Parathyroid adenoma (tissue), 2 donors: Measurements from ENCODE around the gene LSAMP.

Experiments
- H2AFZ ChIP-seq: fragments of 300-600 bp; sonication (generic); one replicate; pipeline ENCODE4 v1.7.0; 2017; ENCODE audit warnings: antibody characterized with exemption, mild to moderate bottlenecking
- H3K27ac ChIP-seq: fragments of 300-600 bp; sonication (generic); one replicate; pipeline ENCODE4 v1.7.0; 2017
- H3K27me3 ChIP-seq: fragments of 300-600 bp; sonication (generic); one replicate; pipeline ENCODE4 v1.7.0; 2017; ENCODE audit warnings: low read length; ENCODE audit not compliant: control insufficient read depth, insufficient read depth
- H3K36me3 ChIP-seq: fragments of 300-600 bp; sonication (generic); one replicate; pipeline ENCODE4 v1.7.0; 2017; ENCODE audit warnings: low read length; ENCODE audit not compliant: control insufficient read depth, insufficient read depth
- H3K4me1 ChIP-seq: fragments of 300-600 bp; sonication (generic); one replicate; pipeline ENCODE4 v1.7.0; 2017; ENCODE audit warnings: control low read depth
- H3K4me2 ChIP-seq: fragments of 300-600 bp; sonication (generic); one replicate; pipeline ENCODE4 v1.7.0; 2017; ENCODE audit warnings: low read length
- H3K4me3 ChIP-seq: fragments of 300-600 bp; sonication (generic); one replicate; pipeline ENCODE4 v1.7.0; 2017; ENCODE audit warnings: low read depth, low read length
- H3K79me2 ChIP-seq: fragments of 300-600 bp; sonication (generic); one replicate; pipeline ENCODE4 v1.7.0; 2017; ENCODE audit warnings: control low read depth
- H3K9ac ChIP-seq: fragments of 300-600 bp; sonication (generic); one replicate; pipeline ENCODE4 v1.7.0; 2017; ENCODE audit warnings: mild to moderate bottlenecking
- H3K9me3 ChIP-seq: fragments of 300-600 bp; sonication (generic); one replicate; pipeline ENCODE4 v1.7.0; 2017; ENCODE audit warnings: low read length; ENCODE audit not compliant: control insufficient read depth
- TF ChIP-seq, protein P1 (sequence below): fragments of 300-600 bp; sonication (generic); IDR thresholded peaks from one replicate; pipeline ENCODE4 v1.7.0; 2017; ENCODE audit warnings: antibody characterized with exemption, mild to moderate bottlenecking
- donor health status: primary hyperparathyroidism.

The LSAMP gene

DNA sequence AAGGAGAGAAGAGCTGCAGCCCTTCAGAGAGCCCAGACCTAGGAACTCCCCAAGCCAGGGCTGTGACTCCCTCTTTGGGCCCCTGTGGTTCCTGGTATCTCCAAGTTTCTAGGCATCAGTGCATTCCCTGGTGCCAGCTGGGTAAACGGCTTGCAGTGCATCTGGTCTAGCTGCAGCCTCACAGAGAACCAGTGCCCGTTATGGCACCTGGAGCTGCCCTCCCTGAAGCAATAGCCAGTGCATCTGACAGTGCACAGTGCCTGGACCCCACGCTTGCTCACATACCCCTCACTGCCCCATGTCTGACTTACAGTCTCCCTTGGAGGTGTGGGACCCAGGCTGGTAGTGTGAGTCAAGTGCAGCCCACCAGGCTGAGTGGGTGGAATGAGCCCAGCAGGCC lies 52.1 kb downstream of the LSAMP start:
- Histone ChIP-seq H3K27ac (no peak overlapping the region), H3K36me3 (no peaks in the 10 kb centered on the region), H2AFZ (no peak overlapping the region), H3K4me1 (no peaks in the 10 kb centered on the region), H3K79me2 (no peaks in the 10 kb centered on the region), H3K4me2 (no peak overlapping the region), H3K9ac (no peak overlapping the region), H3K4me3 (no peak overlapping the region), H3K9me3 (no peaks in the 10 kb centered on the region), H3K27me3 (no peaks in the 10 kb centered on the region)
- TF ChIP-seq, protein P1, sequence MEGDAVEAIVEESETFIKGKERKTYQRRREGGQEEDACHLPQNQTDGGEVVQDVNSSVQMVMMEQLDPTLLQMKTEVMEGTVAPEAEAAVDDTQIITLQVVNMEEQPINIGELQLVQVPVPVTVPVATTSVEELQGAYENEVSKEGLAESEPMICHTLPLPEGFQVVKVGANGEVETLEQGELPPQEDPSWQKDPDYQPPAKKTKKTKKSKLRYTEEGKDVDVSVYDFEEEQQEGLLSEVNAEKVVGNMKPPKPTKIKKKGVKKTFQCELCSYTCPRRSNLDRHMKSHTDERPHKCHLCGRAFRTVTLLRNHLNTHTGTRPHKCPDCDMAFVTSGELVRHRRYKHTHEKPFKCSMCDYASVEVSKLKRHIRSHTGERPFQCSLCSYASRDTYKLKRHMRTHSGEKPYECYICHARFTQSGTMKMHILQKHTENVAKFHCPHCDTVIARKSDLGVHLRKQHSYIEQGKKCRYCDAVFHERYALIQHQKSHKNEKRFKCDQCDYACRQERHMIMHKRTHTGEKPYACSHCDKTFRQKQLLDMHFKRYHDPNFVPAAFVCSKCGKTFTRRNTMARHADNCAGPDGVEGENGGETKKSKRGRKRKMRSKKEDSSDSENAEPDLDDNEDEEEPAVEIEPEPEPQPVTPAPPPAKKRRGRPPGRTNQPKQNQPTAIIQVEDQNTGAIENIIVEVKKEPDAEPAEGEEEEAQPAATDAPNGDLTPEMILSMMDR: no peak

DNA sequence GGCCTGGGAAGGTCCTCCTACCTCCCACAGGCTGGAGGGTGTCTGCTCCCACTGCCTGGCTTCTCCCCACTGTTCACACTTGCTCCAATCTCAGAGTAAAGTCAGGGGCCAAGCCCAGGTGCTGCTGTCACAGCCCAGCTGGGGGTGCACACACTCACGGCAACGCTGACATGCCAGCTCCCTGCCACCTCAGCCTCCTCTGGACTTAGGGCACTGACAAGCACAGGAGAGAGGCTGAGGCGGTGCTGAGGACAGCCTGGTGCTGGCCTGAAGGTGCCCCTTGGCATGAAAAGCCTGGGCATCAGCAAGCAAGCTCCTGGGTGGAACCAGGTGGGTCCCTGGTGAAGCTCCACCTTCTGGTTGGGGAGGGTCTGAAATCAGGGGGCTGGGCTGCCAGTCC lies 53.0 kb downstream of the LSAMP start:
- no peaks in the 10 kb centered on the region for H3K36me3 ChIP-seq
- H3K9me3 ChIP-seq: no peaks in the 10 kb centered on the region
- TF ChIP-seq, protein P1: no peak
- no peak overlapping the region for H2AFZ ChIP-seq
- no peak overlapping the region for H3K4me2 ChIP-seq
- no peaks in the 10 kb centered on the region for H3K4me1 ChIP-seq
- no peak overlapping the region for H3K9ac ChIP-seq
- no peak overlapping the region for H3K27ac ChIP-seq
- no peaks in the 10 kb centered on the region for H3K27me3 ChIP-seq
- H3K4me3 ChIP-seq: no peak overlapping the region
- H3K79me2 ChIP-seq: no peaks in the 10 kb centered on the region

DNA sequence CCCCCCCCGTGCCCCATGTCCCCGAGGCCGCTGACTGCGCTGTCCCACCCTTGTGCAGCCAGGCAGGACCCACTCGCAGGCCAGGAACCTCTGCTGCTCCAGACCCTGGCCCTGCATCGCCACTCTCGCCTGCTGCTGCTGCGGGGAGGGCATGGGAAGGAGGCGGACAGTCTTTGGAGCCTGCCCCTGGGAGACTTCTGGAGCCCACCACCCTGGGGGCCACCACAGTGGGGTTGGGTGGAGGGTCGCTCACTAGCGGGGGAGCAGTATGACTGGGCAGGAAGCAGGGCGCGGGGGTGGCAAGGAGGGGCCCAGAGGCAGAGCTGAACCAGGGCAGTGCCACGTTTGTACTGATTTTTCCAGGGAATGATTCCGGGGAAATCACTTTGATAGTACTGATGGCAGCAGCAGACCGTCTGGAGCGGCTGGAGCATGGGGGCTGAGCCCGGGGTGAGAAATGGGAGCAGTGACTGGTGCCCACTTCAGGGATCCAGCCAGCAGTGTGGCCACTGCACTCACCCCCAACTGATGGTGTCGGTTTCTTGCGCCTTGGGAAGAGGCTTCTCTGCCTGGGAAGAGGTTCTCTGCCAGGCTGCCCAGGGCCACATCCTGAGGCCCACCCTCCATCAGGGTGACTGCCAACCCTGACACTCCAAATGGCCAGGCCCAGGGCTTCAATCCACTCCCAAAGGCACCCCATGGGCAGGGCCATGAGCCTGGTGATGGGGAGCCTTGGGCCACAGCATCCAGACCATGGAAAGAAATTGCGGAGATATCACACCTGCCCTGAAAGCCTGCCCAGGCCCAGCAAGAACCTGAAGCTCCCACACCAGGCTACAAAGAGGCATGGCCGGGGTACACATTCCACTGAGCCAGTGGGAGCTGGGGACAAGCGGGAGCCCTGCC lies 53.7 kb downstream of the LSAMP start:
- H3K4me1 ChIP-seq: no peaks in the 10 kb centered on the region
- H3K36me3 ChIP-seq: no peaks in the 10 kb centered on the region
- no peaks in the 10 kb centered on the region for H3K79me2 ChIP-seq
- no peaks in the 10 kb centered on the region for H3K27me3 ChIP-seq
- TF ChIP-seq, protein P1: no peak
- H3K9me3 ChIP-seq: no peaks in the 10 kb centered on the region
- H3K9ac ChIP-seq: no peak overlapping the region
- H3K27ac ChIP-seq: no peak overlapping the region
- H2AFZ ChIP-seq: no peak overlapping the region
- H3K4me2 ChIP-seq: no peak overlapping the region
- no peak overlapping the region for H3K4me3 ChIP-seq

DNA sequence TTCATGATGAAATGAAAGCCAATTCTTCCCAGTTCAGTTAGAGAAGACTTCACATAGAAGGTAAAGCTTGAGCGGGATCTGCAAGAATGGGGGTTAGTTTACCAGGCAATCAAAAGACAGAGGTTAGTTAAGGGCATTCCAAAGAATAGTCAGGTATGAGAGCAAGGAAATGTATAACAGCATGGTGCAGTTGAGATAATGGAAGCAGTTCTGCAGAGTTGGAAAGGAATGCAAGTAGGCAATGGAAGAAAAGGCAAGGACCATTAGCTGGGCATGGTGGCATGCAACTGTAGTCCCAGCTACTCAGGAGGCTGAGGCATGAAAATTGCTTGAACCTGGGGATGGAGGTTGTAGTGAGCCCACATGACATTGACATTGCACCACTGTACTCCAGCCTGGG lies 55.0 kb downstream of the LSAMP start:
- Histone ChIP-seq H3K79me2 (no peaks in the 10 kb centered on the region), H3K27ac (no peak overlapping the region), H3K4me2 (no peak overlapping the region), H3K9me3 (no peaks in the 10 kb centered on the region), H3K9ac (no peak overlapping the region), H3K36me3 (no peaks in the 10 kb centered on the region), H2AFZ (no peak overlapping the region), H3K4me1 (no peaks in the 10 kb centered on the region), H3K27me3 (no peaks in the 10 kb centered on the region), H3K4me3 (no peak overlapping the region)
- TF ChIP-seq, protein P1: no peak
